GM13976 (cell line): ENCODE results near the gene UPP1.

Experiments
- DNase-seq: peaks from one replicate; pipeline ENCODE4 v3.0.0; 2012; ENCODE audit warnings: low spot score
- in situ Hi-C: fragments of 300-500 bp; cut with MboI; formaldehyde crosslinking; loops from one replicate; pipeline ENCODE4 v1.12.0; 2022; ENCODE audit warnings: low sequenced_read_pairs, mixed read lengths, inconsistent platforms; ENCODE audit not compliant: unreplicated experiment
- TF ChIP-seq, protein P1 (sequence below): IDR thresholded peaks from 2 replicates; pipeline ENCODE4 v1.5.1; 2012; ENCODE audit warnings: borderline replicate concordance, mild to moderate bottlenecking; ENCODE audit not compliant: insufficient read depth; ENCODE audit errors: extremely low read depth, missing control alignments, control extremely low read depth

Gene UPP1

DNA sequence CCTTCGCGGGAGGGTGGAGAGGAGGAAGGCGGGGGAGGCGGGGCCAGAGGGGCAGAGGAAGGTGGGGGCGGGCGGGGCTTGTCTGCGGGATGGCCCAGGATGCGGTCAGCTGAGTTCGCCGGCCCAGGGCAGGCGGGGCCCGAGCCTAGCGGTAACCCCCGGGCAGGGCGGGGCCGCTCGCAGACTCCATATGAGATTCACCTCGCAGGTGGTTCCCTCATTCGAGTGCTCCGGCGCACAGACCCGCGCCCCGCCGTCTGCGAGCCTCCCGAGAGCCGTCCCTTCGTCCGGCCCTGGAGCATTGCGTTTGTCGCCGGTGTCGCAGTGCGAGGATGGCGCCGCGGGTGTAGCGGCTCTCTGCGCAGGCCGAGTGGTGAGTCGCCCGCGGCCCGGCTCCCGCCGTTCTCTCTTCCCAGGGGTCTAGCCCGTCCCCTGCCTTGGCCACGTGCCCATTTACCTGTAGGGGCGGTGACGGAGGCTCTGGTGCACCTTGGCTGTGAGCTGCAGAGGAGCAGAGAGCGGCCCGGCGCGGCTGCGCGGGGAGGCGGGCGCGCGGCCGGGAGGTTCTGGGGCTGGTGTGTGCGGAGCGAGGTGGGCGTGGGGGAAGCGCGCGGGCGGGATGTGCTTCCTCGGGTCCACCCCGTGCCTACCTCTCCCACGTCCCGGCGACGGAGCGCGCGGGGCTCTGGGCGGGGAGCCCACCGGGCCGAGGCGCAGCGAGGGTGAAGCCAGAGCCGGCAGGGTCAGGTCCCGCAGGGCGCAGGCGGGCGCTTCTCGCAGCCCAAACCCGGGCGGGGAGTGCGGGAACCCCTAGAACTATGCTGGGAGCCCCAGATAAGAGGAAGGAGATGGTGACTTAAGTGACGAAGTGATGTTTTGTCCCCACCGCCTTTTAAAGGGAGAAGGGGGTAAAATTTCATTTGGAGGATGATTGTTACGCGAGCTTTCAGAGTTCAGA lies at the start of gene UPP1:
UPP1 (plus strand) TSS at position 220 of the 958 bp plus-strand sequence. CDS start 5,519 bp downstream, outside the sequence.
- TF ChIP-seq, protein P1, sequence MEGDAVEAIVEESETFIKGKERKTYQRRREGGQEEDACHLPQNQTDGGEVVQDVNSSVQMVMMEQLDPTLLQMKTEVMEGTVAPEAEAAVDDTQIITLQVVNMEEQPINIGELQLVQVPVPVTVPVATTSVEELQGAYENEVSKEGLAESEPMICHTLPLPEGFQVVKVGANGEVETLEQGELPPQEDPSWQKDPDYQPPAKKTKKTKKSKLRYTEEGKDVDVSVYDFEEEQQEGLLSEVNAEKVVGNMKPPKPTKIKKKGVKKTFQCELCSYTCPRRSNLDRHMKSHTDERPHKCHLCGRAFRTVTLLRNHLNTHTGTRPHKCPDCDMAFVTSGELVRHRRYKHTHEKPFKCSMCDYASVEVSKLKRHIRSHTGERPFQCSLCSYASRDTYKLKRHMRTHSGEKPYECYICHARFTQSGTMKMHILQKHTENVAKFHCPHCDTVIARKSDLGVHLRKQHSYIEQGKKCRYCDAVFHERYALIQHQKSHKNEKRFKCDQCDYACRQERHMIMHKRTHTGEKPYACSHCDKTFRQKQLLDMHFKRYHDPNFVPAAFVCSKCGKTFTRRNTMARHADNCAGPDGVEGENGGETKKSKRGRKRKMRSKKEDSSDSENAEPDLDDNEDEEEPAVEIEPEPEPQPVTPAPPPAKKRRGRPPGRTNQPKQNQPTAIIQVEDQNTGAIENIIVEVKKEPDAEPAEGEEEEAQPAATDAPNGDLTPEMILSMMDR = no peak
- peak; percentile 90 for DNase-seq
- in situ Hi-C loops = loop anchor here (5.0 to 25.0 kb wide), 2 partner anchors 97 to 173 kb away; no protein-coding TSS in a partner anchor

DNA sequence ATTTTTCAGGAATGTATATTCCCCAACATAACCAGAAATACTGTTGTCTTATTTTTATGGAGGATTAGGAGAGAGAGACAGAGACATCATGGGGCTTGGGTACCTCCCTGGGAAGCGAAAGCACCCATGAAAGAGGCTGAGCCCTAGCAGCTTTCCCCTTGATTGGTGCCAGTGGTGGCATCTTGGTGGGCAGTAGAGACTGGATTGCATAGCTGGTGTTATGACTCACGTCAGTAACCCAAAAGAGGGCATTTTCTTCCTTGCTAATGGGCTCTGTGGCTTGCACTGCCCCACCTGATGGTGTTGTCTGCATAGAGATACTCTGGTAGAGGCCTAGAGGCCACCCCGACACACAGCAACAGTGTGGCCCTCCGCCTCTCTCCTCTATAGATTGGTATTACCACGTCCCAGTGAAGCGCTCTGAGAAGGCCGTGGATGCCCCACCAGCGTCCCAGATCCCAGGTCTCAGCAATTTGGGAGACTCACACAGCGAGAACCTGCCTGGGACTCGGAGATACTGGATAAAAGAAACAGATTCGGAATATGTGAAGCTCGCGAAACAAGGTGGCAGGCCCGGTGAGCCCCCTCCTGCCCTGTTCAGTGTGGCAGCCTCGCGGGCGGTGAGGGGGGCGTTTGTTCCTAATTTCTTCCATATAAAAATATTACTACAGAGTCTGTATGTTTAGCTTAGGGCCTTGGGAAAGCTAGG lies 48.0 kb upstream of the UPP1 start:
- TF ChIP-seq, protein P1 = no peak
- DNase-seq = no peak
- in situ Hi-C loops = no loop called here

DNA sequence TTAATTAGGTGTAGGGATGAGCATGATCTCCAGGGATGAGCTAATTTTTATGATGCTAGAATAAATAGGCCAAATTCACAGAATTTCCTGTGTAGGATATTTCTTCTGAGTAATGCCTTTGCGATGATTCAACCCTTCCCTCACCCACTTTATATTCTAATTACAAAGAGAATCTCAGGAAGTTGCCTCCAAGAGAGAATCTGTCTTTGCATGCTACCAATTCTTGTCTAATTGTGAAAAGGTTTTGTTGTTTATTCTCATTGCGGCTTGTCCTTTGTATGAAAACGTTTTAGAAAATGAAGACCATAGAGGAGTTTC lies 47.5 kb upstream of the UPP1 start:
- in situ Hi-C loops = no loop called here
- TF ChIP-seq, protein P1 = no peak
- DNase-seq = no peak

DNA sequence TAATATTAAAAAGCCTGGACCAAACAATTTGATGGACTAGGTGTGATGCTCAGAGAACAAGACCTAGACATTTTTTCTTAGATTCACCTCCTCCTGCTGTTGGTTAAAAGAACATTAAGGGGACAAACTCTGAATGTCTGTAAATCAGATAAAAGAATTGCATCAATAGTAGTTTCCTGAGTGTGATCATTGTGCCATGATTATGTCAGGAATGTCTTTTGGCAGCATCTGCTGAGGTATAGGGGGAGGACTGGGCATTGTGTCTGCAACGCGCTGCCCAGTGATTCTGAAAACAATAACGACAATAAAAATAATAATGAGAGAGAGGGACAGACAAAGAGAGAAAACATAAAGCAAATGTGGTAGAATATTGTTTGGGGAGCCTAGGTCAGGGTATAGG lies 46.8 kb upstream of the UPP1 start:
- no peak for DNase-seq
- TF ChIP-seq, protein P1 = no peak
- in situ Hi-C loops = no loop called here

DNA sequence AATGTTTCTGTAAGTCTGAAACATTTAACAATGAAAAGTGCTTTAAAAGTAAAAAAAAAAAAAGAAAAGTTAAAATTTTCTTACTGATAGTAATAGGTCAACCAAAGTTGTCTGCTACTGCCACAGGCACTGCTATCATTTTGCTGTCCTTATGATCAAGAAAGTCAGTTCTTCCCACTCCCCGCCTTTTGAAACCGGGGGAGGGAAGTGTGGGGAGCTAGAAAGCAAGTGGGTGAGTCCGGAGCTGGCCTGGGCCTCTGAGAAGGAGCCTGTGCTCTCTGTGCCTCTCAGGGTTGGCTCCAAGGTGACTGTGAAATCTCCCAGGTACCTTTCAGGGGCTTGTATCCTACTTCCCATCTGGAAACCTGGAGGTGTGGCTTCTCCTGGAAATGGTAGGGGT lies 46.4 kb upstream of the UPP1 start:
- TF ChIP-seq, protein P1 = no peak
- in situ Hi-C loops = no loop called here
- DNase-seq = no peak

DNA sequence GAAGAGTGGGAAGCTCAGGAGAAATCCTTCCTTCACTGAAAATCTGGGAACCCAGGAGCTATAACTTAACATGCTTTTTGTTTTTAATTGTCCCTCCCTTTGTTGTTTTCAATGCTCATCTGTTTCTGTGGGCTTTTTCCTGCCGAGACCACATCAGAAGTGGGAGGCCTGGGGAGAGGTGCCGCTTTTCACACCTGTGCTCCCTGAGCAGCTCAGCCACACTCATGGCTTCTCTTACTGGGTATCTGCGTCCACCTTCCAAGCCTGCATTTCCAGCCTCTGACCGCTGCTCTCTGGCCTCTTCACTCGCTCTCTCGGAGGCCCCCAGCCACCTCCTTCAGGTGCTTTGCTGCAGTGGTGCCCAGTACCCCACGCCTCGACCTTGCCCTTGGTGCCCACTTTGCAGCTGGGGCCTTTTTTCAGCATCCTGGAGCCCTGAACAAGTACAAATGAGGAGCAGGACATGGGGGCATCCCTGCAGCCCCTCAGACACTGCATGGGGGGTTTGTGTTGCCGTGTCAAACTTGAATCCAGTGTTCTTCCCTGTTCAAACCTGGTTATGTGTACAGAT lies 43.8 kb upstream of the UPP1 start:
- in situ Hi-C loops = no loop called here
- TF ChIP-seq, protein P1 = no peak
- no peak for DNase-seq
